HTERT RPE-1 (cell line): Measurements from ENCODE around the gene ARRB1.
"Not testable (repeated sequence)": the region's sequence is repeated elsewhere in the genome, so short reads cannot be mapped to it uniquely, and the experiment has no call there.

Experiments used
- in situ Hi-C: fragments of 300-500 bp; cut with MboI; formaldehyde crosslinking; loops from 4 replicates; pipeline ENCODE4 v1.14.3; 2020; ENCODE audit warnings: low sequenced_read_pairs

The ARRB1 gene

DNA sequence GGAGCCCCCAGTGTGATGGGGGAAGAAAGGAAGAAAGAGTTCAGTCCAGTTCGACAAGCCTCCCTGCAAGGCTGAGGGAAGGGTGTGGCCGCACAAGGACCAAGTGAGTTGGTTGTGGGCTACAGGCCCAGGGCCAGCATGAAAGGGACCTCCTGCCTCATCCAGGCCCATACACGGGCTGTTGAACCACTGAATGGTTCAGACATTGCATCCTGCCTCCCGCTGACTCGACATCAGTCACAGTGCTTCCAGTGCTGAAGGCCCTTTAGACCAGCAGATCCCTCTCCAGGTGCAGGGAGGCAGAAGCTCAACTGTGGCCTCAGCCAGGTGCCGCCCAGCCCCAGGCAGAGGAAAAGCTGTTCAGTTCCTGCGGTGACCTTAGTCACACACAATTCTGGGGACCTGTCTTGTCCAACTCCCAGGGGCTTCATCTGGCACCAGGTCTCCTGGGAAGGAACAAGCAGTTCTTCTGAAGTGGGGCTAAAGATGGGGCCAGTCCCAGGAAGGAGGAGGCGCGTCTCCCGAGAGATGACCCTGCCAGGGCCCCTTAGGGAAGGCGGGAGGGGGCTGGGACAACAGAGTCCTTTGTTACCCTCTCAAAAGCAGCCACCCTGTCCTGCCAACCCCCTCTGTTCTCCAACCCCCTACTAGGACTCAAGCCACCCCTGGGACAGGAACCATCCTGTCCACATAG lies 6.6 kb downstream of the ARRB1 start:
- in situ Hi-C loops = no loop called here

DNA sequence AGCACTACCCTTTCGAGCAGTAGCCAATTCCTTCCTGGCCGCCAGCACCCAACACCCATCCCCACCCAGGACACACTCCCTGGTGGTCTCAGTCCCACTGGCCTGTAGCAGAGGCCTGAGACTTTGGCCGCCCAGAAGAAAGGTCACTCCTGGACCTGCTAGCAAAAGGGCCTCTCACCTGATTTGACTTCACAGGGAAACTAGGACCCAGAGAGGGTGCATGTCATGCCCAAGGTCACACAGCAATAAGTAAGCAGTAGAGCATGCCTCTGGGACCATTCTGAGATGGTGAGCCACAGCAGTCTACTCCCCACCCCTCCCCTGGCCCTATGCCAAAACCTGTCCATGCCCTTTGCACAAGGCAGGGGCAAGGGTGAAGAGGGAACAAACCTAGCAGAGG lies 7.3 kb downstream of the ARRB1 start:
- in situ Hi-C loops = no loop called here

DNA sequence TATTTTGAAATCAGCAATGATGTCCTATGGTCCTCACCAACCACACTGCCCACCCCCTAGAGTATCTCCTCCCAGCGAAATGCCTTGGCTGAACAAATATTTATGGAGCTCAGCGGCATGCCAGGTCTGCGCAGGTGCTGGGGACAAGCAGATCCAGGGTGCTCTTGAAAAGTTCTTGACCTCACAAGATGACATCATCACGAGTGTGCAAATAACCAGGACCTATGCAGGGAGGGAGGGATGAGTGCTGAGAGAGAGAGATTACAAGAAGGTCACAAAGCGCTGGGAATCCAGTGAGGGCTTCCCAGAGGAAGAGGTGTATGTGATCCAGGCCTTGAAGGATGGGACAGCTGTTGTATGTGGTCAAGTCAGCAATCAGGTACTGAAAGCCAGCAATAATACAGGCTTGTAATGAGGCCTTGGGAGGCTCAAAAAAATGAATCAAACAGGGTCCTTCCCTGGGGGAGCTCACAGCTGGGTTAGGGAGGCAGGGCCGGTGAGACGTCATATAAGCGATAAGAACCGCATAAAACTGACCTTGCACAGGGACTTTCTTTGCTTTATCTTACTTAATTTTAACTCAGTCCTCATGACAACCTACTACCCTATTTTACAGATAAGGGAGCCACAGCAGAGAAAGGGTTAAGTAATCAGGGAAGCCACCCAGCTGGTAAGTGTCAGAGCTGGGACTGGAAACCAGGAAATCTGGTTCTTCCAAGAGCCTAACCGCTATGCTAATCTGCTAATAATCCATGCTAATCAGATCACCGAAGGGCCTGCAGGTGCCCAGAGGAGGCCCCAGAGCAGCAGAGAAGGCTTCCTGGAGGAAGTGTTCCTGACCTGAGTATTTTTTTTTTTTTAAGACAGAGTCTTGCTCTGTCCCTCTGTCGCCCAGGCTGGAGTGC lies 8.2 kb downstream of the ARRB1 start:
- in situ Hi-C loops = no loop called here

DNA sequence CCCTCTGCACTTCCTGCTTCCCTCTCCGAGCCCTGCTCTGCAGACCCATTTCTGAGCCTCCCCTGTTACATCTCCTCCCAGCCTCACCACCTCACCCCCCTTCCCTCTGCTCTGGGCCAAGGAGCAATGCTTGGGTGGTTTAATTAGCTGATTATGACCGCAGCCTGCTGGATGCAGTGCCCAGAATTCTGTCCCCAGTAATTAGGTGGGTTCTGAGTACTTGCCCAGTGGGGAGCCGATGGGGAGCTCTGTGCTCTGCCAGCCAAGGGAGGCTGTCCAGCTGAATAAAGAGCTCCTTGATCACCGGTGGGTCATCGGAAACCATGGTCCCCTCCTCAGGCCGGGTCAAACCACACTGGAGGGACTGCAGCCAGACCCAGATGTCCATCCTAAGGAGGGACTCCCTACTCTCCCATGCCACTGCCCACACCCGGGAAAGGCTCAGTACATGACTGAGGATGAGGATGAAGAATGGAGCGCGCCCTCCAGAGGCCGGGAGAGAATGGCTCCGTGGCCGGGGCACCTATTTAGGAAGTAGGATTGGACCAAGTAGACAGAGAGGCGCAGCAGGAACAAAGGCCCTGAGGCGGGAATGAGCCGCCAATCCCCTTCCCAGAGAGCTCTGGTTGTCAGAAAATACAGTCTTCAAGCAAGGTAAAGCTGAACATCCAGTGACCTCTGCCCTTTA lies 9.1 kb downstream of the ARRB1 start:
- in situ Hi-C loops = no loop called here

DNA sequence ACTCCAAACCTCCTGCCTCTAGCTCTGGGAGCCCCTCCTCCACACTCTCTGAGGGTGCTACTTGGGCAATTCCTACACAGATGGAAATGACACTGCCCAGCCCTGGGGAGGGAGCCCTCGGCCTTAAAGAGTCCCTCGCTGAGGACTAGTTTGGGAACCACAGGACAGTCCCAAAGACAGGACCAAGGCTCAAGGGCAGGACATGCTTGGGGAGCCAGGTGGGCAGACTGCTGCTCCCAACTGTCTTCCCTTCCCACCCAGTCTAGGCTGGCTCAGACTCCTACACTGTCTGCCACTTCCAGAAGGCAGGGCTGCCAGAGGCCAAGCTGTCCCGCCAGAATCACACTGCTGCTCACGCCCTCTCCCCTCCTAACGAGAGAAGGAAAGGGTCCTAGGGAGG lies 9.8 kb downstream of the ARRB1 start:
- in situ Hi-C loops = no loop called here

DNA sequence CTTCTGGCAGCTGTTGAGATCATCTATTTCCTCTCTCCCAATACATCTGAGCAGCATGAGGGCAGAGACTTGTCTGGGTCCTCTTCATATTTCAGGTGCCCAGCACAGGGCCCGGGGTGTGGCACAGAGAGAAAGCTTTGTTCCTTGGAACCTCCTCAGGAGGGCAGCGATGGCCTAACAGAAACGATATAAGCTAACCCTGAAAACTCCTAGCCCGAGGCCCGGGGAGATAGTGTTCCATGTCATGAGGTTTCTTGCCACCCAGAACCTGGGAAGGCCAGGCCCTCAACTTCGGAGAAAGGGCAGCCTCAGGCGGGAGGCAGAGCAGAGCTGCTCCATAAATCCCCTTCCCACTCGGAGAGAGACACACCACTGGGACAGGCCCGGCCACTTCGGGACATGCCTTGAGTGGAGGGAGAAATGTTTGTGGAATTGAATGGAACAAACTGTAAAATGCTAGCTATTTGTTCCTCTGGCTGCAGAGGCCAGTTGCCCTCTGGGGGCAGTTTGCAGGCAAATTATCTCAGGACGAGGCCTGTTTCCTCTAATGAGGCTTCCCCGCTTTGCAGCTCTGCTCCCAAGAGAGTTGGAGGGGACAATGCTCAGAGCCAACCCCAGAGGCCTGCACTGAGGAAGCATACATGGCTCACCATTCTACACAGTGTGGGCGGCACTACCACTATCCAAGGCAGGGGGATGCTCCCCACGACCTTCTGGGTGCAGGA lies 11.6 kb downstream of the ARRB1 start:
- in situ Hi-C loops = no loop called here

DNA sequence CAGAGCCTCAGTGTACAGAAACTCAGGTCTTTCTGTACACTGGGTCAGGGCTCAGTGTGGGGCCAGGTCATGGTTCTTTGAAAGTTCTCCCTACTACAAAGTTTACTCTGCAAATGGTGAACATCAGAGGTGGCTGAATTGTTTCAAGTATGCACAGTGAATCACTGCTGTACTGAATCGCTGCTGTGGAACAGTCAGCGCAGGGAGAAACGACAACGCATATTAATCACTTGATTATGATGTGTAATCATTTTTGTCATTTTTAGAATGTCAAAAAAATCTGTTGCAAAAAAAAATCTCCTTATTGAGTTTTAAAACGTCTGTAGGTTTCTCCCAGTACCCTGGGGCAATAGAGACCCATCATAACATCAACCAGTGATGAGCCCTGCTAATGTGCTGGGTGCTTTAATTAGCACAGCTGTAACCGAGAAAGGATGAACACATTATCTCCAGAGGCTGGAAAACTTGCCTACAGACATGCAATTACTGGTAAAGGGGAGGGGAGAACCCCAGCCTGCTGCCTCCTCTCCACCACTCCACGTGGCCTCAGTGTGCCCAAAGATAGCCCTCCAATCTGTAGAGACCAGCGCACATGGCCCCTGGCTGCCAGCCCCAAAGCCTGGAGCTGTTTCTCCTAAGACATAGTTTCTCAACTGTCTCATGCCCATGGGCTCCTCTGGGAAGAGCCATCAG lies 12.8 kb downstream of the ARRB1 start:
- in situ Hi-C loops = no loop called here

DNA sequence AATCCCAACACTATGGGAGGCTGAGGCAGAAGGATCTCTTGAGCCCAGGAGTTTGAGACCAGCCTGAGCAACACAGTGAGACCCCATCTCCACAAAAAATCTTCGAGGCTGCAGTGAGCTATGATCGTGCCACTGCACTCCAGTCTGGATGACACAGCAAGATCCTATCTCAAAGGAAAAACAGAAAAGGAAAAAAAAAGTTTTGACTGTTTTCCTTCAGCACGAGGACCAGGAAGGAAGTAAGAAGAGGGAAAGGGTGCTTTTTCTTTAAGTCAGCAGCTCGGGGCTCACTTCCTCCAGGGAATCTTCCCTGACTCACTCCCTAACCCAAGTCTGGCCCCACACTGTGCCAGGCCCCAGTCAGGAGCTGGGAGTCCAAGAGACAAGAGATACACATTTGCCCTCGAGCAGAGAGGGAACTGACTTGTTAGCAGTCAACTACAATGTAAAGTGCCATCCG lies 14.2 kb downstream of the ARRB1 start:
- in situ Hi-C loops = no loop called here

DNA sequence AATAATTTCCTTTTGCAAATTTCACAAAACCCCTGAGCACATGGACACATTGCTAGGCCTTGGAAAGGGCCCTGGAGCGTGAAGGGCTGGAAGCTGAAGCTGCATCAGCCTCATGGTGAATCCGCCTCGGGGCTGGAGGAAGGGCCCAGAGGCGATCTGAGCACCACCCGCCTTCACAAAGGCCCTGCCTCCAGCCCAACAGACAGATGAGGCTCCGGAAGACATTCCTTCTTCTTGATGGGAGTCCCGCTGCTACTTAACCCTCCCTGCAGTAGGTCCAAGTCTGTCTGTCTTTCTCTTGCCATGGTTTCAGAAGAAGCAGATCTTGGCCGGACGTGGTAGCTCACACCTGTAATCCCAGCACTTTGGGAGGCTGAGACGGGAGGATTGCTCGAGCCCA lies 16.5 kb downstream of the ARRB1 start:
- in situ Hi-C loops = no loop called here

DNA sequence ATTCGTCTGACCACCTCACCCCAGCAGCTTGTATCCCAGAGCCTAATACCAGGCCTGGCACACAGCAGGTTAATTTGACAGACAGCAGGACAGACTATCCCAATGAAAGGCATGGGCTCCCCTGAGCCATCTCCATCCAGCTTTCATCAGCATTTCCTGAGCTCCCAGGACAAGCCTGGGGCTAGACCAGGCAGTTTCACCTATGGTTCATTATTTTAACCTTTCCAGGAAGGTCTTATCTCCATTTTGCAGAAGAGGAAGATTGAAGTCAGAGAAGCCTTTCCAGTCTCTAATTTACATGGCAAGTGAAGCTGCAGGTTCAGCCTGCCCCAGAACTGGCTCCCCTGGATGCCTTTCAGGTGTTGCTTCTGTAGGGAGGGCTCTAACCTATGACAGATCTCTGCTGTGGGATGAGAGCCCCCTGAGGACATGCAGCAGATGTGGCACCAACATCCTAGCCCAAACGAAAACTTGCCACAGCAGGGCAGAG lies 17.0 kb downstream of the ARRB1 start:
- in situ Hi-C loops = no loop called here

DNA sequence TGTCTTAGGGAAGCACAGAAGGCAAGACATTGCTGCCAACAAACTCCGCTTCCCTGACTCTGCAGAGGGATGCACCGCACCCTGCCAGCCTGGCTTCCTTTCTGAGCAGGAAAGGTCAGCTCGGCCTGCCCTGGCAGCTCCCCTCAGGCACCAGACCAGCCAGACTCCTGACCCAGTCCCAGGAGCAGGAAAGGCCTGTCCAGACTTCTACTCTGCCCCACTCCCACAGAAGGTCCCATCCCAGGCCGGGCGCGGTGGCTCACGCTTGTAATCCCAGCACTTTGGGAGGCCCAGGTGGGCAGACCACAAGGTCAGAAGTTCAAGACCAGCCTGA lies 17.7 kb downstream of the ARRB1 start:
- in situ Hi-C loops = no loop called here

DNA sequence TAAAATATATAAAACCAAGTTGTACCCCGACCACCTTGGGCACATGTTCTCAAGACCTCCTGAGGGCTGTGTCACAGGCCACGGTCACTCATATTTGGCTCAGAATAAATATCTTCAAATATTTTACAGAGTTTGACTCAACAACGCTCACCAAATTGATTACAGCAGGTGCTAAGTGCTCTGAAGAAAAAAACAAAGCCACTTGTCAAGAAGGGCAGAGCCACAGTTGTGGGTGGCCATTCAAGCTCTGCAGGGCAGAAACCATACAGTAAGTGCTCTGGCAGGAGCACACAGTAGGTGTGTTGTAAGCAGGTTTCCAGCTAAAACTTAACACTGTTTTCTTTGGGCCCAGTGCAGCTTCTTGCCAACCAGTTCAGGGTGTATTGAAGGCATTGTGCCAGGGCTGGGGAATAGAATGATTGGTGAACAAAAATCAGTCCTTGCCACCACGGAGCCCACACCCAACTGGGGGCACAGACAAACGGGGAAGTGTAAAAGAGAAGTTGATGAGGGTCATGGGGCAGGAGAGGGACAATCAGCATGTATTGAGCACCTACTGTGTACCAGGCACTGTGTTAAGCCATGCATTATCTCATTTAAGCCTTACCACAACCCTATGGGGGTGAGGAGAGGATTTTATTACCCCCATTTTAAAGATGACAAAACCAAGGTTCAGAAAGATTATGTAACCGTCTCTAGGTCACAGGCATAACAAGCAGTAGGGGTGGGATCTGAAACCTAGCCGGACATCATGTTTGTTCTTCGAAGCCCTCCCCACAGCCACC lies 18.2 kb downstream of the ARRB1 start:
- in situ Hi-C loops = no loop called here

DNA sequence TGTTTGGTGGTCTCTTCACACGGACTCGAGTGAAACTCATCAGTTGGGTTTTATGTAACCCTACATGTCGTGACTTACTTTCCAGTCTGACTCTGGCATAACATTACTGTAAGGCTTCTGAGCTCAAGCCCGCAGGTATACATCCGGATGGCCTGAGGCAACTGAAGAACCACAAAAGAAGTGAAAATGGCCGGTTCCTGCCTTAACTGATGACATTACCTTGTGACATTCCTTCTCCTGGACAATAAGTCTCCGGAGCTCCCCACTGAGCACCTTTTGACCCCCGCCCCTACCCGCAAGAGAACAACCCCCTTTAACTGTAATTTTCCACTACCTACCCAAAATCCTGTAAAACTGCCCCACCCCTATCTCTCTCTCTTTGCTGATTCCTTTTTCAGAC lies 19.7 kb downstream of the ARRB1 start:
- in situ Hi-C loops = not testable (repeated sequence)

DNA sequence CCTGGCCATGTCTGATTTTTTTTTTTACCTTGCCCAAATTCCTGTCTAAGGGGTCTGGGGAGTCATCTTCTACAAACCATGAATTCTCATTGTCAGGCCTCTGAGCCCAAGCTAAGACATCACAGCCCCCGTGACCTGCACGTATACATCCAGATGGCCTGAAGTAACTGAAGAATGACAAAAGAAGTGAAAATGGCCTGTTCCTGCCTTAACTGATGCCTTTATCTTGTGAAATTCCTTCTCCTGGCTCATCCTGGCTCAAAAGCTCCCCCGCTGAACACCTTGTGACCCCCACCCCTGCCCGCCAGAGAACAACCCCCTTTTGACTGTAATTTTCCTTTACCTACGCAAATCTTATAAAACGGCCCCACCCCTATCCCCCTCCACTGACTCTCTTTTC lies 20.2 kb downstream of the ARRB1 start:
- in situ Hi-C loops = not testable (repeated sequence)

DNA sequence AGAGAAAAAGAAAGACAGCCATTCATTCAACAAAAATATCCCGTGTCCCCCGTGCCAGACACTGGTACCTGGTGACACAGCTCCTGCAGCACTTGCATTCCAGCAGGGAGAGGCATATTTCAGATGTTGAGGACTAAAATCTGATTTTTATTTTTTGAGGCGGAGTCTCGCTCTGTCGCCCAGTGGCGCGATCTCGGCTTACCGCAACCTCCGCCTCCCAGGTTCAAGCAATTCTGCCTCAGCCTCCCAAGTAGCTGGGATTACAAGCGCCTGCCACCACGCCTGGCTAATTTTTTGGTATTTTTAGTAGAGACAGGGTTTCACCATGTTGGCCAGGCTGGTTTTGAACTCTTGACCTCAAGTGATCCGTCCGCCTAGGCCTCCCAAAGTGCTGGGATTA lies 20.6 kb downstream of the ARRB1 start:
- in situ Hi-C loops = not testable (repeated sequence)

DNA sequence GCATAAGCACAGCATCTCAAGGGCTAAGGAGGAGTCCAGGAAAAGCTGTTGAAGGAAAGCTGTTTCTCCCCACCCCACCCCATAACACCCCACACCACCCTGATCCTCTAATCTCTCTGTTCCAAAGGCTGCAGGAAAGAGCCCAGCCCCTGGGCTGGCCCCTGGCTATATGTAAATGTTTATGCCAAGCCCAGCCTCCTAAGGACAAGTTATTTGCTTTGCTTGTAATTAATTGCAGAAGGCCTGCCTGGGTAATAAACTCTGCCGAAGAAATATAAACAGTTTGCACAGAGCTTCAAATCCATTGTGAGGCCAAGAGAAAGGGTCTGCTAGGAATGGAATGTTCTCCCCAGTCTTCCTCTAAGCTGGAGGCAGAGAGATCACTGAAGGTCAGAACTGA lies 21.2 kb downstream of the ARRB1 start:
- in situ Hi-C loops = no loop called here

DNA sequence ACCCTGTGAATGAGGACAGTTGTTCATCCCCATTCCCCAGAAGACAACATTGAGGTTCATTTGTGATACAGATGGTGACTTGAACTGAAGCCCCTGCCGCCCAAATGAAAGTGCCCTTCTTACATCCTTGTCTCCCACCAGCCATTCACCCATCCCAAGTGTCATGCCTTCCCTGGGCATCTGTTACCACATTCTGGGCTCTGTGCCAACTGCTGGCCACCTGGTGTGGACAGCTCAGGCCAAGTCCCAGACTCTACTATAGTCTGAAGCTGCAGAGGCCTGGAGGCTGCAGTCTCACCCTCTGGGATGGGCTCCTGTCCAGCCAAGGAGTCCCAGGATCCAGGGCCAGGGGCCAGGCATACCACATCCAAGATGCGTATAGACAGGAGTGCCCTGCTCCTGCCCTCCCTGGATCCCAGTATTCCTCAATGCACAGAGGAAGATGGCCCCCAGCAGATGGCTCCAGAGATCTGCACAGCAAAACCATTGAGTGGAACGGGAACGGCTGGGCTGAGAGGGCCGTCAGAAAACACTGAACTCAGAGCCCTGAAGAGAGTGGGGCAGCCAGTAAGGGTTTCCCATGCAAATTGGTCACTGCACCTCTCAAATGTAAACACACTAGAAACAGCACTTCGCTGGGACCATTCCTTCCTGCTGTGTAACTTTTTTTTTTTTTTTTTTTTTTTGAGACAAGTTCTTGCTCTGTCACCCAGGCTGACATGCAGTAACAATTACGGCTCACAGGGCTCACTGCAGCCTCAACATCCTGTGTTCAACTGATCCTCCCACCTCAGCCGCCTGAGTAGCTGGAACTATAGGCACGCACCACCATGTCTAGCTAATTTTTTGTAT lies 22.8 kb downstream of the ARRB1 start:
- in situ Hi-C loops = no loop called here

DNA sequence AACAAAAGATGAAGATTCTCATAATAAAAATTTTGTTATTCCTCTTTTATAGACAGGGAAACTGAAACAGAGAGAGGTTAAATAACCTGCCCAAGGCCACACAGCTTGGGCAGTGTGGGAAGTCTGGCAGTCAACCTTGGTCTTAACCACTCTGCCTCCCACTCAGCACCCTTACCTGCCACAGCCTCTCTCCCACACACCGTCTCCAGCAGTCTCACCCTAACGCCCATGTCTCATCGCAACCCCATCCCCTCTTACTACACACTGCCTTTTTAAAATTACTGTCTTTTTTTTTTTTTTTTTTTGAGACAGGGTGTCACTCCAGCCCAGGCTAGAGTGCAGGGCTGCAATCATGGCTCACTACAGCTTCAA lies 25.0 kb downstream of the ARRB1 start:
- in situ Hi-C loops = no loop called here
